Smooth muscle cell of the brain vasculature (primary cell): ENCODE results near the gene ARSB.

ENCODE experiments used
- DNase-seq: peaks from one replicate; pipeline ENCODE4 v3.0.0-alpha.2; 2012; ENCODE audit warnings: low read depth, low spot score

ARSB gene

DNA sequence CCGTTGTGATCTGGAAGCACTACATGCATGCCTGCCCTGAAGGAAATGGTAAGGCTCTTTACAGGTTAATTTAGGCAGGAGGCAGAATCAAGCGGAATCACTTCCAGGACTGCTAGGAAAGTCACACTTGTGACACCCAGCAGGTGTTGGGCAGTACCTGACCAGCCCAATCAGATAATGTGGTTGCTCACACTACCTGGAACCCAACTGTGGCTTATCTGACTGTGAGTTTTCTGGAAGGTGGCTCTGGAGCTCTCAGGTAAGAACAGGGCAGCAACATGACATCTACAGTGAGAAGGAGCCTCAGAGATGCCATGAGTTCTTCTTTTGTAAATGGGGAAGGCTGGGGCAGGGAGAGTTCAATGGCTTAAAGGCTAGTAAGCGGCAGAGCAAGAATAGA is 146.4 kb downstream of the ARSB start:
- no peak for DNase-seq

GRCh38 chr5:78837836-78838235 is 147.3 kb downstream of the ARSB start:
- DNase-seq = no peak

GRCh38 chr5:78835176-78835575 is 149.9 kb downstream of the ARSB start:
- DNase-seq = no peak

DNA sequence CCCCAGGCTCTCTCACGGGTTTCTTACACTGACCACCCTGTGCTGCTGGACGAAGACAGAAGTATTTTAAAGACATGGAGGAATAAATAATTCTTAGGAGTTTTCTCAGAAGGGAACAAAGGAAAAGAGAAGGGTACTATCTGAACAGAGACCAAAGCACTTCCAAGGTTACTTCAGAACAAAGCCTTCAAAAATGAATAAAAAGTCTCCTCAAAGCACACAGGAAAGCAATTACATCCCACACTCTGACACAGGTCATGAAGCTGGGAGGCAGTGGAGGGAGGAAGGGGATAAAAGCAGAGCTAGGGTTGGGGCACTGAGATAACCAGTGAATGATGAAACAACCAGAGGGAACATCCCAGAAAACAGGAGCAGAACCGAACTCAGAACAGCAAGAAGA is 151.8 kb downstream of the ARSB start:
- no peak for DNase-seq

GRCh38 chr5:78830528-78831046 is 154.5 kb downstream of the ARSB start:
- no peak for DNase-seq

GRCh38 chr5:78829811-78830527 is 155.1 kb downstream of the ARSB start:
- no peak for DNase-seq

- DNase-seq = no peak
Observed at GRCh38 chr5:78827725-78828124, 157.4 kb downstream of the ARSB start.

DNA sequence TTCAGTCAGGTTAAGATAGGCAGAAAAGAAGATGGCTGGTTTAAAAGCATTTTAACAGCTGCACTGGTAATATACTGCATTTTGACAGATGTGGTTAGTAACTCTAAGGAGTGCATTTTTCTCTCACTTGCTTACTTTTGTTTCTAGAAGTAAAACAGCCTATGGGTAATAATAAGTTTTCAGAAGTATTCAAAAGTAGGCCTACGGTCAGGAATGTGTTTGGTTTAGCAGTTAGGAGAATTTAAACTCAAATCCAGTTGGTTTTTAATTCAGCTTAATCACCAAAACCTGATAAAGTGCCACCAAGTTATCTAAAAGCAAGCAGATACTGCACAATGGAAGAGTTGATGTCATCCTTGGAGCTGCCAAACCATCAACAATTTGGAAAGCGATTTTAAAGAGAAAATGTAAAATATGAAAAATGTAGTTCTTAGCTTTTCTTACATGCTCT is 160.3 kb downstream of the ARSB start:
- no peak for DNase-seq

DNA sequence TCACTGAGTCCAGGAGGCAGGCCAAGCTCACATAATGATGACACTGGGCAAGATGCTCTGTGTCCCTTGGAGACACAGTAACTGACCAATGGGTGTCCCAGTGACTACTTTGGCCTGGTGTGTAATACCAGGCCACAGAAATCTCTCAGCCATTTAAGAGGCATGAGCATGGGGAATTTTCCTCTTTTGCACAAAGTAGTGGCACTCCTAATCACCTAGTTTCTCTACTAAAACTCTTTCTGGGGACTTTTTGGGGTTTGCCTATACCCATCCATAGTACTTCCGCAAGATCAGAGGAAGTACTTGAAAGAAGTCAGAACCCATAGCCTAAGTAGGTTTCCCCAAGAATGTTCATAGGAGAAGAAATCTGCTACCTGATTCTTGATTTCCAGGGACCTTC is 161.9 kb downstream of the ARSB start:
- DNase-seq = no peak

- no peak for DNase-seq
Observed at GRCh38 chr5:78821536-78822021, 163.5 kb downstream of the ARSB start.

DNA sequence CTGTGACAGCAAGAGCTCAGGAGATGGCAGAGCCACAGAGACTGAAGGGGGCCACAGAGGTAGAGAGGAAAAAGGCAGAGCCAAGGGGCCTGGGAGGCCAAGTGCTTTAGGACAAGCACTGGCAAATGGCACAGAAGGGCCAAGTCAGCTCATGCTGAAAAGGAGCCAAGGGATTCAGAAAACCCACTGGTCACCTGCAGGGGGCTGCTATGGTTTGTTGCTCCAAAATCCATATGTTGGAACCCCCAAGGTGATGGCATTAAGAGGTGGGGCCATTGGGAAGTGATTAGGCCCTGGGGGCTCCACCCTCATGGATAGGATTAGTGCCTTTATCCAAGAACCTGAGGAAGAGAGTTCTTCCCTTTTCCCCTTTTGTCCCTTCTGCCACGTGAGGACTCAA is 165.4 kb downstream of the ARSB start:
- no peak for DNase-seq

GRCh38 chr5:78819166-78819565 is 165.9 kb downstream of the ARSB start:
- DNase-seq = no peak

GRCh38 chr5:78816143-78816765 is 168.9 kb downstream of the ARSB start:
- DNase-seq = no peak

DNA sequence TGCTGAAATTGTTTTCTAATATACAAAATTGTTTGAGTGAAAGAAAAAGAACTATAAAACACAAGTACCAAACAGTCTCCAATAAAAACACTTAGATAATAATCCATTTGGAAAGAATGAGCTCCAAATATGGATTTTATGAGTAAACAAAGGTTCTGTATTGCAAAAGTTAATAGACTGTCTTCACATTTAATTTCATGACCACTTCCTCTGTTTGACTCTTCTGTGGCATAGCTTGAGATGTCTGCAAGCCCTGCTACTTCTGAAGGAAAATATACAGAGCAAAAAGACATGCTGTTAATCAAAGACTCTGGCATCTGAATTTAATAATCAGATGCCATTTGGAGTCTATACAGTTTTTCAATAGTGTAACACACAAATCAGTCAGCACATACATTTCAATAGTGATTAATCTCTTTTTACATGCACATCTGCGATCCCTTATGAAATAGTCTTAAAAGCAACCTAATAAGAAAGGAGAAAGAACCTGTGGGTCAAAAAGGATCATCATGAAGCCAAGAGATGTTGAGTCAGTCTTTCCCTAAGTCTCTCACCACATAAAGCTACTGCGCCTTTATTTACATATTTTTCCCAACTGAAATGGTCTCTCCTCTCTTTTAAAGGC is 171.1 kb downstream of the ARSB start:
- no peak for DNase-seq

- DNase-seq = no peak
Observed at GRCh38 chr5:78813286-78813685, 171.8 kb downstream of the ARSB start.

GRCh38 chr5:78811866-78812265 is 173.2 kb downstream of the ARSB start:
- no peak for DNase-seq

GRCh38 chr5:78811121-78811817 is 173.8 kb downstream of the ARSB start:
- DNase-seq = no peak

DNA sequence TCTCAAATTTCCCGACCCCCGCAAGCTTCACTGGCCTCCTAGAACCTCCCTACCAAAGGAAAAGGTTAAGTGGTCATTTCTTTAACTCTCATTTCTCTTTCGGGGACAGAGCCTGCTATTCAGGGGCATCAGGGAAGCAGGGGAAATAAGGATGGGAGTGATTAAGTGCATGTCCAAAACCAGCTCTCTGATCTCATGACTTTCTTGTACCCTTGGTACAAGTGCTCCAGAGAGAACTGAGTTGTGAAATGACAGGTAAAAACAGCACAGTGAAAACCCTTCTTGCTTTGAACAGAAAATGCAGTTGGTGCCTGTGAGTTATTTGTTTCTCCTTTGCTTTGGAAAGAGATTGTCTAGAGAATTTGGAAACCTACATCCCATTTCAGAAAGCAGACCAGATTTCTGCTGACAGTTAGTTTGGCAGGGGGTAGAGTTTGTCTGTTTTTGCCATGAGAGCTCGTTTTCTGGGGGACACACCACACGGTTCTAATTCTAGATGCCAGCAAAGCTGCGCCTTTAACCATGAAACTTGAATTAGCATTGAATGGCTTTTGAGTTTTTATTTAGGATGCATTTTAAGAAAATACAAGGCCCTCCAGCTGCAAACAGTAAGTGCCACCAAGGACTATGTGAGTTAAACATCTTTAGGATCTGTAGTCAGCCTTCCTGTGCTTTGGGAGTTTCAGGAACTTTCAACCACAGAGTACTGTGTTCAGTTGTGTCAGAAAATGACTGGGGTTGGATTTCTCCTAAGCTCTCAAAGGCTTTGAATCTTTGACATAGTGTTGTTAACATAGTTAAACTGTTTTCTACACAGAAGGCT is 174.8 kb downstream of the ARSB start:
- no peak for DNase-seq

DNA sequence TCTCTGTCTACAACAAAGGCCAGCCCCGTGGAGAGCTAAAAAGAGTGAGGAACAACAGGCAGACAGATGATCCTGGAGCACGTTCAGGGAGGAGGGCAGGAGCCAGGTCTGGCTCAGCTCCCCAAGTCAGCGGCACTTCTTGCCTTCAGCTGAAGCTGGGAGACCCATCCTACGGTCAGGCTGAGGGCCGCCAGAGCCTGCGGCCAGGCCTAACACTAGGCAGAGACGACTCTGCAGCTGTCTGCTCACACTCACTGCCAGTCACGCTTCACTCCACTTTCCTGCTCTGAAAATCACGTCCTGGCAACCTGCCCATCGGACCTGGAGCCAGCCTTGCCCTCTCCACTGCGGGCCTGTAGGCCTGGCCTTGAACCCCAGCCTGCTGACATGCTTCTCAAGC is 175.7 kb downstream of the ARSB start:
- no peak for DNase-seq

GRCh38 chr5:78808818-78809217 is 176.3 kb downstream of the ARSB start:
- no peak for DNase-seq

- DNase-seq = peak; percentile 41
Observed at GRCh38 chr5:78808380-78808779, 176.7 kb downstream of the ARSB start.
